HCT116 (cell line): Measurements from ENCODE around the gene SERTAD3. TPM values are rescaled to one million over a fixed set of nuclear protein-coding genes. Genes with fewer than 3 reads are reported as not detected.
A peak's percentile ranks its signal among the peaks of the same experiment; 100 is the strongest.

Experiments used
- ATAC-seq: fragments of 200-7000 bp; cut with Tn5 transposase; 2 replicates; pipeline ENCODE4 v1.9.1; 2020; ENCODE audit warnings: mild to moderate bottlenecking, moderate library complexity
- BruUV-seq: library from RNA; stranded (reverse); fragments of 400-500 nt; replicated peaks from 2 replicates; lab custom pipeline; 2021; lab: Mats Ljungman, UMichigan
- CTCF ChIA-PET: fragments of 300-600 bp; sonication (Branson Sonifier 250); formaldehyde crosslinking; loops from one replicate; lab custom pipeline; 2021; ENCODE audit warnings: antibody characterized with exemption; lab: Charles Lee
- POLR2A ChIA-PET: fragments of 300-600, 350-600 bp; sonication (Branson Sonifier 250); formaldehyde crosslinking; loops from one replicate; lab custom pipeline; 2021; ENCODE audit warnings: antibody characterized with exemption; lab: Charles Lee
- RAD21 ChIA-PET, 2 experiments: fragments of 300-600 bp; sonication (Branson Sonifier 250); formaldehyde crosslinking; loops; one replicate each; lab custom pipeline; 2023; ENCODE audit warnings: low total read pairs in 2 of 2; ENCODE audit not compliant: uncharacterized antibody in 2 of 2, unreplicated experiment in 2 of 2, low non-redundant PET in 1 of 2; lab: Charles Lee
- DNase-seq: peaks from one replicate; pipeline ENCODE4 v3.0.0-alpha.2; 2010; ENCODE audit warnings: low read depth, low spot score
- H2AFZ ChIP-seq: fragments of 200-600 bp; shearing (Covaris generic), sonication (generic); 2 replicates; pipeline ENCODE4 v1.6.1; 2017; ENCODE audit warnings: low read depth, mixed run types, mixed read lengths, antibody characterized with exemption, low read length; ENCODE audit not compliant: poor library complexity, severe bottlenecking
- H3K27ac ChIP-seq: 2 replicates; pipeline ENCODE4 v1.5.1; 2012; ENCODE audit warnings: low read depth, low read length
- H3K27me3 ChIP-seq: fragments of 200-600 bp; sonication (generic); 2 replicates; pipeline ENCODE4 v1.6.1; 2016; ENCODE audit warnings: mixed run types, low read length, mixed read lengths; ENCODE audit not compliant: insufficient read depth
- H3K36me3 ChIP-seq, 2 experiments: fragments of 200-500 bp in 1 of 2; fragments of 200-600 bp in 1 of 2; sonication (Bioruptor generic) in 1 of 2; sonication (generic) in 1 of 2; 2 replicates each; pipeline versions ENCODE4 v1.5.1 to v1.6.1; 2014 to 2016; ENCODE audit warnings: low read length in 2 of 2, inconsistent platforms in 1 of 2, mixed read lengths in 1 of 2, mixed run types in 1 of 2; ENCODE audit not compliant: insufficient read depth in 2 of 2, control insufficient read depth in 1 of 2
- H3K4me1 ChIP-seq, 2 experiments: fragments of 200-600 bp in 1 of 2; sonication (generic) in 1 of 2; 2 replicates each; pipeline versions ENCODE4 v1.5.1 to v1.6.1; 2012 to 2017; ENCODE audit warnings: low read length in 2 of 2, inconsistent platforms in 1 of 2, mild to moderate bottlenecking in 1 of 2, mixed read lengths in 1 of 2, mixed run types in 1 of 2, moderate library complexity in 1 of 2; ENCODE audit not compliant: insufficient read depth in 2 of 2, control insufficient read depth in 1 of 2
- H3K4me2 ChIP-seq: fragments of 200-600 bp; sonication (generic); 2 replicates; pipeline ENCODE4 v1.6.1; 2017; ENCODE audit warnings: mixed run types, low read length, mixed read lengths
- H3K4me3 ChIP-seq, 2 experiments: fragments of 200-600 bp in 1 of 2; sonication (generic) in 1 of 2; replicated peaks in 1 of 2; 2 replicates each; pipeline ENCODE4 v1.5.1; 2011 to 2016; ENCODE audit warnings: low read length in 2 of 2, control low read depth in 1 of 2, low read depth in 1 of 2, mild to moderate bottlenecking in 1 of 2, mixed read lengths in 1 of 2, mixed run types in 1 of 2
- H3K79me2 ChIP-seq: fragments of 200-600 bp; sonication (generic); 2 replicates; pipeline ENCODE4 v1.6.1; 2017; ENCODE audit warnings: mild to moderate bottlenecking, mixed run types, low read length, moderate library complexity, mixed read lengths; ENCODE audit not compliant: insufficient read depth
- H3K9ac ChIP-seq: fragments of 200-600 bp; sonication (generic); 2 replicates; pipeline ENCODE4 v1.6.1; 2016; ENCODE audit warnings: low read length, mixed read lengths
- H3K9me2 ChIP-seq: fragments of 200-600 bp; sonication (generic), shearing (Covaris generic); 2 replicates; pipeline ENCODE4 v1.6.1; 2017; ENCODE audit warnings: mixed run types, mild to moderate bottlenecking, moderate library complexity; ENCODE audit not compliant: insufficient read depth
- H3K9me3 ChIP-seq, 2 experiments: fragments of 200-500 bp in 1 of 2; fragments of 200-600 bp in 1 of 2; sonication (Bioruptor generic) in 1 of 2; sonication (generic) in 1 of 2; 2 replicates each; pipeline ENCODE4 v1.6.1; 2014 to 2017; ENCODE audit warnings: low read length in 2 of 2, mixed read lengths in 2 of 2, inconsistent platforms in 1 of 2, low read depth in 1 of 2, mild to moderate bottlenecking in 1 of 2, mixed run types in 1 of 2, moderate library complexity in 1 of 2; ENCODE audit not compliant: control insufficient read depth in 1 of 2, insufficient read depth in 1 of 2
- H4K20me1 ChIP-seq: fragments of 200-600 bp; sonication (generic), shearing (Covaris generic); 2 replicates; pipeline ENCODE4 v1.6.1; 2017; ENCODE audit warnings: mixed run types, mild to moderate bottlenecking, moderate library complexity; ENCODE audit not compliant: insufficient read depth
- EZH2phosphoT487 ChIP-seq: fragments of 200-600 bp; IDR thresholded peaks from 2 replicates; pipeline ENCODE4 v1.6.1; 2018; ENCODE audit warnings: antibody characterized with exemption, borderline replicate concordance
- POLR2AphosphoS5 ChIP-seq: IDR thresholded peaks from 2 replicates; pipeline ENCODE4 v1.6.1; 2011; ENCODE audit warnings: mild to moderate bottlenecking, low read depth, low read length, moderate library complexity
- RAD21 ChIP-seq: IDR thresholded peaks from 2 replicates; pipeline ENCODE4 v1.6.1; 2012; ENCODE audit warnings: low read depth, mild to moderate bottlenecking
- REST ChIP-seq: IDR thresholded peaks from 2 replicates; pipeline ENCODE4 v1.6.1; 2012; ENCODE audit warnings: low read depth
- SP1 ChIP-seq: IDR thresholded peaks from 2 replicates; pipeline ENCODE4 v1.6.1; 2012; ENCODE audit warnings: low read depth
- ZBTB33 ChIP-seq: IDR thresholded peaks from 2 replicates; pipeline ENCODE4 v1.6.1; 2011; ENCODE audit warnings: mild to moderate bottlenecking, low read length, moderate library complexity; ENCODE audit not compliant: insufficient replicate concordance; ENCODE audit errors: extremely low read depth
- intact Hi-C: fragments of 100-400 bp; cut with micrococcal nuclease; formaldehyde crosslinking; loops from 2 replicates; pipeline ENCODE4 v1.10.0; 2022
- total RNA-seq: library from RNA; stranded (reverse); gene quantifications from one replicate; pipeline ENCODE4 v1.2.1, GENCODE V29; 2021; ENCODE audit not compliant: unreplicated experiment
- TF ChIP-seq, protein P1 (sequence below), 3 experiments: fragments of 200-600 bp in 1 of 3; sonication (generic) in 1 of 3; IDR thresholded peaks in 2 of 3; conservative IDR thresholded peaks in 1 of 3; 2 replicates each; pipeline ENCODE4 v1.5.1; 2012 to 2017; ENCODE audit warnings: low read depth in 2 of 3, low read length in 2 of 3, antibody characterized with exemption in 1 of 3, borderline replicate concordance in 1 of 3, control low read depth in 1 of 3, mild to moderate bottlenecking in 1 of 3, mixed read lengths in 1 of 3, mixed run types in 1 of 3, moderate library complexity in 1 of 3; ENCODE audit not compliant: insufficient read depth in 1 of 3

The SERTAD3 gene
- total RNA-seq, 1 experiment from 2014 or later, result 32.4 TPM

GRCh38 chr19:40392894-40393517, 51.1 kb downstream of the SERTAD3 start:
- Histone ChIP-seq H3K9me2 (no peaks in the 10 kb centered on the region), H3K9me3 (no peaks in the 10 kb centered on the region), H3K4me1 (peaks cover 15 to 19% of the 10 kb centered on the region in 2 experiments), H3K36me3 (no peaks in the 10 kb centered on the region), H3K27ac (peak overlapping the region; percentile 36; the same call in 1 of the 2 replicates), H3K4me2 (peak overlapping the region; percentile 64), H2AFZ (no peak overlapping the region), H3K27me3 (no peaks in the 10 kb centered on the region), H3K79me2 (no peaks in the 10 kb centered on the region), H3K4me3 (no peak overlapping the region), H3K9ac (peak overlapping the region; percentile 39), H4K20me1 (no peaks in the 10 kb centered on the region)
- DNase-seq, result peak; percentile 33
- RAD21 ChIA-PET, result no interaction called here
- TF ChIP-seq POLR2AphosphoS5 (peak; percentile 66), SP1 (peak; percentile 81), EZH2phosphoT487 (no peak), RAD21 (peak; percentile 79), ZBTB33 (peak; percentile 17), REST (no peak)
- TF ChIP-seq, protein P1, sequence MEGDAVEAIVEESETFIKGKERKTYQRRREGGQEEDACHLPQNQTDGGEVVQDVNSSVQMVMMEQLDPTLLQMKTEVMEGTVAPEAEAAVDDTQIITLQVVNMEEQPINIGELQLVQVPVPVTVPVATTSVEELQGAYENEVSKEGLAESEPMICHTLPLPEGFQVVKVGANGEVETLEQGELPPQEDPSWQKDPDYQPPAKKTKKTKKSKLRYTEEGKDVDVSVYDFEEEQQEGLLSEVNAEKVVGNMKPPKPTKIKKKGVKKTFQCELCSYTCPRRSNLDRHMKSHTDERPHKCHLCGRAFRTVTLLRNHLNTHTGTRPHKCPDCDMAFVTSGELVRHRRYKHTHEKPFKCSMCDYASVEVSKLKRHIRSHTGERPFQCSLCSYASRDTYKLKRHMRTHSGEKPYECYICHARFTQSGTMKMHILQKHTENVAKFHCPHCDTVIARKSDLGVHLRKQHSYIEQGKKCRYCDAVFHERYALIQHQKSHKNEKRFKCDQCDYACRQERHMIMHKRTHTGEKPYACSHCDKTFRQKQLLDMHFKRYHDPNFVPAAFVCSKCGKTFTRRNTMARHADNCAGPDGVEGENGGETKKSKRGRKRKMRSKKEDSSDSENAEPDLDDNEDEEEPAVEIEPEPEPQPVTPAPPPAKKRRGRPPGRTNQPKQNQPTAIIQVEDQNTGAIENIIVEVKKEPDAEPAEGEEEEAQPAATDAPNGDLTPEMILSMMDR (IDR thresholded peaks at IDR 0.05 in 2 of 3, conservative IDR thresholded peaks at IDR 0.05 in 1 of 3; ENCODE audit: borderline replicate concordance in 1 of 3, insufficient read depth in 1 of 3, low read depth in 2 of 3, low read length in 2 of 3), result peak; percentile 62 to 74 (median 64); a peak in 5 of 6 replicates
- no TSS peak for BruUV-seq
- ATAC-seq, result peak; percentile 94
- intact Hi-C loops, result no loop called here
- CTCF ChIA-PET, result no interaction called here
- POLR2A ChIA-PET, result no interaction called here
